ENCODE data around the gene ARHGAP31. TPM values are rescaled to one million over a fixed set of nuclear protein-coding genes. Genes with fewer than 3 reads are reported as not detected.
"Not testable (repeated sequence)": the region's sequence is repeated elsewhere in the genome, so short reads cannot be mapped to it uniquely, and the experiment has no call there.

Gene ARHGAP31
- total RNA-seq, 2 donors from 2014 or later = 10.7 to 12.1 TPM

DNA sequence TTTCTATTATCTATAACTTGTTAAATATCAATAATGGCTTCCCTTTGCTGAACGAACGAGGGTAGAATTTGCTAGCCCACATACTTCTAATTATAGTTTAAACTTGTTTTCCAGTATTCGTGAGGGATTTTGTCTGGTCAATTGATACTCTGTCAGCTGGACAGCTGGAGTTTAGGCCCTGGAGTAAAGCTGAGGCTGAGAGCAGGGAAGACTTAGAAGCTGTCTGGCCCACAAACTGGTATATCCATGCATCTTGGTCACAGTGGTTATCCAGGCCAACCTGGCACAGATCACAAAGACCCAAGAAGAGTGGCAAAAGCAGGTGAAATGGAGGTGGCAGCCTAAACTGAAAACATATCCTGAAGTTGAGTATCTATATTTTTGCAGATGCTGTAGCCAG is 19.3 kb downstream of the ARHGAP31 start:
- ATAC-seq = no peak
- DNase-seq = no peak
- intact Hi-C loops (cut with DNase I, micrococcal nuclease) = no loop called here

DNA sequence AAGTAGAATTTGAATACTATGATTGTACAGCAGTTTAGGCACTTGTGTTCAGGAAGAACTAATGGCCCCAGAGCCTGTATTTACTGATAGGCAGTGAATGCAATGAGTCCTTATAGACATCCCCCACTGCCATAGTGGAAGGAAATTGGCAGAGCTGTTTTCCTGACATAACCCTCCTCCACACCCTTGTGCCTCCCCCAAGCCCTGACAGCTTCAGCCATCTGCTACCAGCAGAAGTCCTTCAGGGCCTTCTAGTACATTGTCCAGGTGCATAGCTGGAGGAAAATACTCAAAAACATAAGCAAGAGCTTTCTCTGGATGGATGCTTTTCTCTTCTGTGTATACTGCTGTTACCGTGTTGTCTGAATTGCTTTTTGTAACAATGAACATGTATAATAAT is 20.6 kb downstream of the ARHGAP31 start:
- ATAC-seq (no peak), DNase-seq (no peak)
- intact Hi-C loops (cut with DNase I, micrococcal nuclease) = no loop called here

DNA sequence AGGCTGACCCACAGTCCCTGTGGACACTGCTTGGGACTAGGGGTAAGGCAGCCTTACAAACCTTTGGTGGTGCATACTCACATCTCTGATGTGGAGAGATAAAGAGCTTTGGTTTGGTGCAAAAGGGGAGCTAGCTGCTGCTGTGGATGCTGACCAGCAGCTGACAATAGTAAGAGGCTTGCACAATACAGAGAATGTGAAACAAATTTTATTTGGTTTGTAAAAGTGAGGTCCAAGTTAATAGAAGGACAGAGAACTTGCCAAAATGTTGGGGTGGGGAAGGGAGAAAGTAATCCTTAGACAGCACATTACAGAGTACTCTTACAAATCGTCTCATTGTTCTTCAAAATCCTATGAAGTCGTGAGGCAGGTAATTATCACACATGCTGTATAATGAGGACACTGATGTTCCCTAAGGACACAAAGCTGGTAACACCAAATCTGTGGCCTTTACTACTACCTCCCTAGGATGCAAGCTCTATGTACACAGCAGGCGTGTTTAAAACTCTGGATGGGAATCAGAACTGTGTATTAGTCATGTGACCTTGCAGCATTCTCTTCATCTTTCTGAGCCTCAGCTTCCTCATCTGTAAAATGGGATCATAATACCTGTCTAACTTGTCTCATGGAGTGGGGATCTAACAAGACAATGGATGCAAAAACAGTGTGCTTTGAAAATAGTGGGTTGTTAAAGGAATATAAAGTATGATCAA is 21.6 kb downstream of the ARHGAP31 start:
- ATAC-seq = no peak
- no peak for DNase-seq
- intact Hi-C loops (cut with DNase I, micrococcal nuclease) = no loop called here

DNA sequence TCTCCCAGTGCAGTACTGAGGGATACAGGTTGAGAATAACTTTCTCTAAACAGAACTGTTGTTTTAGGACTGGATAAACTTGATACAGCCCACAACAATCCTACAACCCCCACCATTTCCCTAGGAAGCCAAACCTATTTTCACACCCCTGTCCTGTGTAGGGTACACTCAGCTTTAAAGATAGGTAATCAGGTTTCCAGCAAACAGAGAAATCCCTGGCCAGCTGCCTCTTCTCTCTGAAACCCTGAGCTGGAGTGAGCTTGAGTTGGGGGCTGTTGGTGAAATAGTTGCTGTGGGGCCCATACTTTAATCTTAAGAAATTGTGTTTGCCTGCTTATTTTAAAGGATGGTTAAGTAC is 22.1 kb downstream of the ARHGAP31 start:
- intact Hi-C loops (cut with DNase I, micrococcal nuclease) = no loop called here
- no peak for ATAC-seq

DNA sequence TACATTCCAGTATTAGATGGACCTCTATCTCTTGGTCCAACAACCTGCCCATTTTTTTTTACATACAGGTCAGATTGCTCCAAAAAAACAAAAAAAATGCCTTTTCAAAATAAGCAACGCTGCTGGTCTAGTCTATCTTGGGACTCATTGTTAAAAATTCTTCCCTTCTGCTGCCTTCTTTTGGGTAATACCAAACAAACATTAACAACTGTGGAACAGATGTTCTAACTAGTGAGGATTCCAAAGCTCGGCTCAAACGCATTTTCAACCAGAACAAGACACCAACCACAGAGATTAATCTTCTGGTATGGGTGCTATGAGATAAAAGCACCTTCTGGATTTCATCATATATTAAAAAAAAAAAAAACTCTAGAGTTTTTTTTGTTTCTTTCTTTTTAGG is 24.7 kb downstream of the ARHGAP31 start:
- DNase-seq = no peak
- intact Hi-C loops (cut with DNase I, micrococcal nuclease) = no loop called here
- ATAC-seq = no peak

More for the DNA sequence above, 22.1 kb downstream of the ARHGAP31 start:
- DNase-seq = no peak

DNA sequence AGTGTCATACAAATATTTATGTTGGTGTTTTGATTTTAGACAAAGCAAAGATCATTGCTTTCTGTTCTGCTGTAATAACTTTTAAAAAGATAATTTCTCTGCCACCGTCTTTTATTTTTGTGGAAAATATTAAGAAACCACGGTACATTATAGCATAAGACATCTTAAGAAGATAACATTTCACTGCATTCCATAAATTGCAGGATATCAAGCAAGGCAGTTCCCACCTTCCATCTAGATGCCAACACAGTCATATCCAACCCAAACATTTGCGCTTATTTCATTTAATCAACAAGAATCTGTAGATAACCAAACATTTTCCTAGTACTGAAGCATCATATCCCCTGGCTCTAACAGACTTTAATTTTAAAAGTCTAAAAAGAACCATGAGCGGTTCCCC is 25.1 kb downstream of the ARHGAP31 start:
- ATAC-seq = no peak
- intact Hi-C loops (cut with DNase I, micrococcal nuclease) = no loop called here
- DNase-seq = no peak

DNA sequence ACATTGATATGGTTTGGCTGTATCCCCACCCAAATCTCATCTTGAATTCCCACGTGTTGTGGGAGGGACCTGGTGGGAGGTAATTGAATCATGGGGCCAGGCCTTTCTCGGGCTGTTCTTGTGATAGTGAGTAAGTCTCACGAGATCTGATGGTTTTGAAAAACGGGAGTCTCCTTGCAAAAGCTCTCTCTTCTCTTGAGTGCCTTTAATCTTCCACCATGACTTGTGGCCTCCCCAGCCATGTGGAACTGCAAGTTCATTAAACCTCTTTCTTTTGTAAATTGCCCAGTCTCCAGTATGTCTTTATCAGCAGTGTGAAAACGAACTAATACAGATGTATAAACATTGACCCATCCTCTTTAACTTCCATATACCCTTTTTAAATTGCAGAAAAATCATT is 26.6 kb downstream of the ARHGAP31 start:
- ATAC-seq; DNase-seq; intact Hi-C loops (cut with DNase I, micrococcal nuclease): not testable (repeated sequence)

DNA sequence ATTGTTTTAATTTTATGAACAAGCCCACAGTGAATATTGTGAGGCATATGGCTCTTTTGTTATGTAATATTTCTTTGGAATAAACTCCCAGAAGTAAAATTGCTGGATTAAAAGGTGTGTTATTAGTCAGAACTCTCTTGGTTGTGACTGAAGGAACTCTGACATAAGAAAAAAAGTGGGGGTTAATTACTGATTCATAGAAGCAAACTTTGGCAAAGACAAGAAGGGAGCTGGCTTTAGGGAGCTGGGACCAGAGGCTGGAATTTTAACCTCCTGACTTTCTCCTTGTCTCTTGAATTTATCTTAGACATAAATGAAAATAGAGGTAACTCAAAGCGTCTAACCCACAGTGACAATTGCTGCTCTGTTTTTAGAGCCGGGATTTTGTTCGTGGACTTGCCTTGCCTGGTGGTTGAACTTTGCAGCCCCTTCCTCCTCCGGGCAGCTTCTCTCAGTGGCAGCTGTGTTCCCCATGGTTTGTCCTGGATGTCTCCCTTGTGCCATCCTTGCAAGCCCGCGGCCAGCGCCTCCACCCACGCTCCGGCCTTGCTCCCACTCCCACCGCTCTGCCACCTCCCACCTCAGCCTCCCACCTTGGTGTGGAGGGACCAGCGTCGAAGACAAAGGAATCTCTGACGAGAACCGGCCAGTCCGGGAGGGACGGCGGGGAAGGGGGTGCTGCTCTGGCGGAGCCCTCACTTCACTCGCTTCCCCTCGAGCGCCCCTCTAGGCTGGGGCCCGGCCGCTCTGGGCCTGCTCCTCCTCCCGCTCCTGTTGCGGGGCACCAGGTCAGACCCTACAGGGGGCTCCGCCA is 28.0 kb downstream of the ARHGAP31 start:
- ATAC-seq (peak; percentile 56), DNase-seq (no peak)
- intact Hi-C loops (cut with DNase I, micrococcal nuclease) = no loop called here

DNA sequence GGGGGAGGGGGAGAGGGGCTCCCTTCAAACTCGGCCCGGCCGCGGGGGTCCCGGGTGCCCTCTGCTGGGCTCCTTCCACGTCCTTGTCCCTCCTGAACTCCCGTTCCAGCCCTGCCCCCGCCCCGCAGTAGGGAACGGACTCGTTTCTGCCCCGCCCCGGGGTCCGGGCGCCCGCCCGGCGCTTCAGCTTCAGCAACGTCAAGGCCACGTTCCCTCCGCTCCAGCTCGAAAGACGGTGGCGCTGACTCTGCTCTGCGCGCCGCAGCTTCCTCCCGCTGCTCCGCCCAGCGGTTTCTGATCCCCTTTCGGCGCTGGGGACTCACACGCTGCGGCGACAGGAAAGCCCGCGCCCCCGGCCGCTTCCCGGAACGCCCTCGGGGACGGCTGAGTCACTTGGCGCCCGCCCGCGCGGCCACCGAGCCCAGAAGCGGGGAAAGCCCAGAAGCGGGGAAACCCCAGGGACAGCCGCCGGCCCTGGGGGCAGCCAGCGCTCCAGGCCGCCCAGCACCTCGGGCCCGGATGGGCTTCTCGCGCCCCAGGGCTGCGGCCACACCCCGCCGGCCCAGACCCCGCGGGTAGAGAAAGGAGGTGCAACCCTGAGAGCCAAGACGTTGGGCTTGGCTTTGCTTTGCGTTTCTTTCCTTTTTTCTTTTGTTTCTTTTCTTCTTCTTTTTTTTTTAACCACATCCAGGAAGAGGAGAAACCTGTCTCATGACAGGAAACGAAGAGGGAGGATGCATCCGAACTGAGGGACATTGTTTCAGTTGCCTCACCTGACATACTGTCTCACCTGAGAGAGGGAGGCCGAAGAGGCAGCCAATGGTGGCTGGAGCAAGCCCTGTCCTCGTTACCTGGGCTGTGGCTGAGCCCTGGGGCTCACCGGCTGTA is 28.9 kb downstream of the ARHGAP31 start:
- ATAC-seq = peak; percentile 89
- peak; percentile 84 to 87 for DNase-seq
- intact Hi-C loops (cut with DNase I, micrococcal nuclease) = no loop called here

DNA sequence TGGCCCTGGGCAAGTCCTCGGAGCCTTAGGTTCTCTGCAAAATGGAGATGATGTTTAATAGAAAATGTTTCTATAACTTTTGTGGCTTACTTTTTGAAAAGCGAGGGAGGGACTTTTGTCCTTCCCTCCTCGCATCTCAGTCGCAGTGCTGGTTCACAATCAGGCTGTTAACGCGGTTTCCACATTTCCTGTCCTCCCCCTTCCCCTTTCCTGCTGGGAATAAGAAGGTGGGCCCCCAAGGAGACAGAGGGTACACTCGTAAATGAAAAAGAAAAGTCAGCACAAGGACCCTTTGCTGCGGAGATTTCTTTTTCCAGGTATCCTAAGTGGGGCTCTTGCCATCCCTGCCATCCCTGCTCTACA is 29.5 kb downstream of the ARHGAP31 start:
- no peak for DNase-seq
- no peak for ATAC-seq
- intact Hi-C loops (cut with DNase I, micrococcal nuclease) = no loop called here

DNA sequence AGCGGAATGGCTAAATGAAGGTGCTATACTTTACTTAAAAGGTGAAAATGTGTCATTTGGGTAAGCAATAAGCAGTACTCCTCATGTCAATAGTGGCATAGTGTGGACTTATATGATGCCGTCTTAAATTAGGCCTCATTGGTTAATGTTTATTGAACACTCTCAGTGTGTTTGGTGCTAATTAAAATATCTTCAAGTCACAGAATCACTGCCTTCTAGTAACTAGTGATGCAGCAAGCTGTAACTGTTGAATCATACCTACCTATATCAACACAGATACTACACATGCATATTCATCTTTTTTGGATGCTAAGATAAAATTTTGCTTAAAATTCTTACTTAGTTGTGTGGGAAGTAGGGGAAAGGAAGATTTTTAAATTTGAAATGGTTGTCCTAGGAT is 30.7 kb downstream of the ARHGAP31 start:
- ATAC-seq = no peak

DNA sequence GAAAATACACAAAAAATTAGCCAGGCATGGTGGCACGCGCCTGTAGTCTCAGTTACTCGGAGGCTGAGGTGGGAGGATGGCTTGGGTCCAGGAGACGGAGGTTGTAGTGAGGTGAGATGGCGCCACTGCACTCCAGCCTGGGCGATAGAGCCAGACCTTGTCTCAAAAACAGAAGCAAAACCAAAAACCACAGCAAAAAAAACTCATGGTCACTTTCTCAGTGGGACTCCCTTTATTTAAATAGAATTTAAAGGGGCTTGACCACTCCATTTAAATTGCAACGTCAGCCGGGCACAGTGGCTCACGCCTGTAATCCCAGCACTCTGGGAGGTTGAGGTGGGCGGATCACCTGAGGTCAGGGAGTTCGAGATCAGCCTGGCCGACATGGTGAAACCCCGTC is 32.8 kb downstream of the ARHGAP31 start:
- intact Hi-C loops (cut with DNase I, micrococcal nuclease) = no loop called here
- DNase-seq = no peak
- ATAC-seq = no peak

More for the DNA sequence above, 30.7 kb downstream of the ARHGAP31 start:
- intact Hi-C loops (cut with DNase I, micrococcal nuclease) = no loop called here
- DNase-seq = no peak

DNA sequence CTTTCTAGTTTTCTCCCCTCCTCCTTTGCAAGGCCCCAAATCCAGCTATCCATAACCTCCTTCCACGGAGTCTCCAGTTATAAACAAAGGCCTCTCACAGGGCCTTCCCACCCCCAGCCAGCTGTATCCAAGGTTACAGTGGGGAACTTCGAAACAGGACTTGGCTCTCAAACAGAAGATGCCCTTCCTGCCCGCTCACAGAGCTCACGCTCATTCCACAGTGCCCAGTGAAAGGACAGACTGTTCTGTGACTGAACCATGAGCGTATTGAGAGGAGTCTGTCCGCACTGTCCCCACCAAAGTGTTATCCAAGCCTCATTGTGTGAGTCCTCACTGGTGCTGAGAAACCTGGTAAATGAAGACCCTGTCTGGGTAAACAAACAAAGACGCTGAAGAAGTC is 35.4 kb downstream of the ARHGAP31 start:
- intact Hi-C loops (cut with DNase I, micrococcal nuclease) = no loop called here
- ATAC-seq (no peak), DNase-seq (no peak)

DNA sequence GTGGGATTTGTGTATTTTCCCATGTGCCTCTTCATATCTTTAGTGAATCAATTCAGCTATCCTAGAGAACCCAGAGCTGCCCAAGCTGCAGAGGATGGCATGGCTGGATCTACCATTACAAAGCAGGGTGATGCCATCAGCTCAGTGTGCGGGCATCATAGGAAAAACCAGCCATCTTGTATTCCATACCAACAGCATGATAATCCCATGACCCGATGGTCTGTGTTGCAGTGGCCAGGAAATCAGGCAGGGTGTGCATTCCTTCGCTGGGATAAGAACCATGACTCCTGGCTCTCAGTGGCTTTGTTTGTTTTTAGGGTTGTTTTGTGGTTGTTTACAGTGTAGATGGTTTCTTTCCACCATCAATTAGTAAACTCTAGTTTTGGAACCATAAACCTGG is 36.0 kb downstream of the ARHGAP31 start:
- ATAC-seq (no peak), DNase-seq (no peak)
- intact Hi-C loops (cut with DNase I, micrococcal nuclease) = no loop called here

DNA sequence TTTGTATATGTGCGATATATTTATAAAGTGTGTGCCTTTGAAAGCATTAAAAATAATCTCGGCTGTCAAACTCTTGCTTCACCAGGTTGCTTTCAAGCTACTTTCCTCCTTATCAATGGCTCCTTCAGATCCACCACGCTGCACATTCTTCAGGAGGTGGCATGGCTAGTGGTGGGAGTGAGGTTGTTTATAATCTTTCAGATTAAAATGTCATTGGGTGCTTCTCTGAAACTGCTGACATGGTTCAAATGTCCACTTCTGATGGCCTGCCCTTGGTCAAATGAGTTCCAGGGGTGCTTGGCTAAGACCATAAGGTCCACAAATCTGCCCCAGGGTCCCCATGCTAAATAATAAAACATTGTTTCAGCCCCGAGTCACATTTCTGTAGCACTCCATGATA is 36.7 kb downstream of the ARHGAP31 start:
- intact Hi-C loops (cut with DNase I, micrococcal nuclease) = no loop called here
- no peak for ATAC-seq
- DNase-seq = no peak

DNA sequence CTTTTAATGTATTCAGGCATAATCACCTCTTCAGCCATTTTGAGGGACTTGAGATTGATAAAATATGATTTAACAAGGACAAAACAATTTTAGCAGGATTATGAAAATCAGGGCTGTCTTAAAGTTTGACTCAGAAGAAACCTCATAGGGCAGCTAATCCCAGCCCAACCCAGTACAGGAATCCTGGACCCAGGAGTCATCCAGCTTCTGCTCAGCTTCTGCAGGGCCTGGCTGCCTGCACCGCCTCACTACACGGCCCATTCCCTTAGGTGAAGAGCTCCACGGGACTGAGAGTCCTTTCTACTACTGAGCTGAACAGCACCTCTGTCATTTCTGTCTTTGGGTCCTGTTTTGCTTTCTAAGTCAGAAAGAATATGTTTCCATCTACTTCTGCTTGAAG is 37.5 kb downstream of the ARHGAP31 start:
- ATAC-seq = no peak
- no peak for DNase-seq
- intact Hi-C loops (cut with DNase I, micrococcal nuclease) = no loop called here

DNA sequence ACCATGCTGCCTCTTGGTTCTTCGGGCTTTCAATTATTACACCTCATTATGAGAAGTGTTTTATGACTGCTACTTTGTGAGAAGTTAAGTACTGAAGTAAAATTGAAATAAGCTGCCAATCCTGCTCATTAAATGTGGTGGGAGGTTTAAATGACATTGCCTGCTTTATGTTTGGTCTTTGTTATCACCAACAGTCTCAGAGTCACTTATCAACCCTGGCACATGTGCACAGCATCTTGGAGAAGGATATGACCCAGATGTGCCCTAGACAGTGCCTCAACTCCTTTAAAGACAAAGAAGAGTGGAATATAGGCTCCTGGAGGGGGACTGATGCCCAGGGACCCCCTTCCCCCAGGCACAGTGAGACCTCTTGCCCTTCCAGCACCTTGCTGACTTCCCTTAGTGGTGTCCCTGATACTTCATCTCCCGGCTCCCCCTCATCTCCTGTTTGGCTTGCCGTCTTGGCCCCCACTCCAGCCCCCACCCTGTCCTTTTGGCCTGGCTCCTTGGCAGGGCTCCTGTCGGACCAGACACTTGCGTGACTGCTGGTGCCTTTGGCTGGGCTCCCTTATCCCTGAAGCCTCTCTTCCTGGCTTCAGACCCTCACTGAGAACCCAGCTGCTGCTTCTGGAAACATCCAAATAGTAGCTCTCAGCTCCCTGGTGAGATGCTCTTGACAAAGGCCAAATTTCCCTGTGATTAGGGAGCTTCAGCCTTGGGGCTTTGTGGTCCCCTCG is 39.8 kb downstream of the ARHGAP31 start:
- no peak for ATAC-seq
- DNase-seq = no peak
- intact Hi-C loops (cut with DNase I, micrococcal nuclease) = no loop called here

DNA sequence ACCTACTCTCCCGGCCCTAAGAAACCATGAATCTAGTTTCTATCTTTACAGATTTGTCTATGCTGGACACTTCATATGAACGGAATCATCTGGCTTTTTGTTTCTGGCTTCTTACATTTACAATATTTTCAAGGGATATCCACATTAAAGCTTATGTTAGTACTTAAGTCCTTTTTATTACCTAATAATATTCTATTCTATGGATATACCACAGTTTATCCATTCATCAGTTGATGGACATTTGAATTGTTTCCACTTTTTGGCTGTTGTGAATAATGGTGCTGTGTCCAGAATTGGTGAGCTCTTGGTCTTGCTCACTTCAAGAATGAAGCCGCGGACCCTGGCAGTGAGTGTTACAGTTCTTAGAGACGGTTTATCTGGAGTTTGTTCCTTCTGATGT is 42.6 kb downstream of the ARHGAP31 start:
- no peak for DNase-seq
- intact Hi-C loops (cut with DNase I, micrococcal nuclease) = no loop called here
- ATAC-seq = no peak

DNA sequence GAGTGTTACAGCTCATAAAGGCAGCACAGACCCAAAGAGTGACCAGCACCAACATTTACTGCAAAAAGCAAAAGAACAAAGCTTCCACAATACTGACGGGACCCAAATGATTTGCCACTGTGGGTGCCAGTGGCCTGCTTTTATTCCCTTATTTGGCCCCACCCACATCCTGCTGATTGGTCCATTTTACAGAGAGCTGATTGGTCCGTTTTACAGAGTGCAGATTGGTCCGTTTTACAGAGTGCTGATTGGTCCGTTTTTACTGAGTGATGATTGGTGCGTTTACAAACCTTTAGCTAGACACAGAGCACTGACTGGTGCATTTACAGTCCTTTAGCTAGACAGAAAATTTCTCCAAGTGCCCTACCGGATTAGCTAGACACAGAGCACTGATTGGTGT is 43.2 kb downstream of the ARHGAP31 start:
- ATAC-seq; DNase-seq; intact Hi-C loops (cut with DNase I, micrococcal nuclease): not testable (repeated sequence)
